GM13977 (cell line): ENCODE measurements around the gene THSD4.

Experiments
- DNase-seq: peaks from one replicate; pipeline ENCODE4 v3.0.0; 2012; ENCODE audit warnings: low spot score
- in situ Hi-C: fragments of 300-500 bp; cut with MboI; formaldehyde crosslinking; loops from one replicate; pipeline ENCODE4 v1.12.0; 2022; ENCODE audit warnings: low sequenced_read_pairs, low pct_unique_long_range_greater_than_20kb, mixed read lengths, inconsistent platforms; ENCODE audit not compliant: unreplicated experiment
- TF ChIP-seq, protein P1 (sequence below): IDR thresholded peaks from 2 replicates; pipeline ENCODE4 v1.5.1; 2012; ENCODE audit warnings: mild to moderate bottlenecking, control low read depth; ENCODE audit not compliant: insufficient read depth; ENCODE audit errors: extremely low read depth, missing control alignments

Gene THSD4

DNA sequence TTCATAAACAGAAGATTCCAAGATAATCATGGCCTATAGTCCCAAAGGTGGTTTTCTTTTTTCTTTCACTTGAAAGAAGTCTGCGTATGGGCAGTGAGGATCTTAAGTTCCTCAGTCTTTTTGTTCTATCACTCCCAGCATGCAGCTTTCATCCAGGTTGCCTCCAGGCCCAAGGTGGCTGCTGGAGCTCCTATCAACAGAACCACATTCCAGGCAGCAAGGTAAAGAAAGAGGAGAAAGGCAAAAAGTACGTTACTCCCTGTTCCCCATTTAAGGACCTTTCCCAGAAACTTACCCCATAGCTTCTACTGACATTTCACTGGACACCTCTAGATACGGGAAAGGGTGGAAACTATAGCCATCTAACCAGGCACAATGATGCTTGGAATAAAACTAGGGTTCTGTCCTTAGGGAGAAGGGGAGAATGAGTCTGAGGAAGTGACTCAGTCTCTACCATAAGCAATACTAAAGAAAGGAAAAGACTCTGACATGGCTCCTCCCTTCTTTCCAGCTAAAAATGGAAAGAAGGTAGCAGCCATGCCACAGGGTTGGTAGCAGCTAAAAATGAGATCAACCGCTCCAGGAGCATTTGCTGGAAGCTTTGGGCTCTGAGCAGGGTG lies 381.2 kb downstream of the THSD4 start:
- in situ Hi-C loops = no loop called here
- TF ChIP-seq, protein P1, sequence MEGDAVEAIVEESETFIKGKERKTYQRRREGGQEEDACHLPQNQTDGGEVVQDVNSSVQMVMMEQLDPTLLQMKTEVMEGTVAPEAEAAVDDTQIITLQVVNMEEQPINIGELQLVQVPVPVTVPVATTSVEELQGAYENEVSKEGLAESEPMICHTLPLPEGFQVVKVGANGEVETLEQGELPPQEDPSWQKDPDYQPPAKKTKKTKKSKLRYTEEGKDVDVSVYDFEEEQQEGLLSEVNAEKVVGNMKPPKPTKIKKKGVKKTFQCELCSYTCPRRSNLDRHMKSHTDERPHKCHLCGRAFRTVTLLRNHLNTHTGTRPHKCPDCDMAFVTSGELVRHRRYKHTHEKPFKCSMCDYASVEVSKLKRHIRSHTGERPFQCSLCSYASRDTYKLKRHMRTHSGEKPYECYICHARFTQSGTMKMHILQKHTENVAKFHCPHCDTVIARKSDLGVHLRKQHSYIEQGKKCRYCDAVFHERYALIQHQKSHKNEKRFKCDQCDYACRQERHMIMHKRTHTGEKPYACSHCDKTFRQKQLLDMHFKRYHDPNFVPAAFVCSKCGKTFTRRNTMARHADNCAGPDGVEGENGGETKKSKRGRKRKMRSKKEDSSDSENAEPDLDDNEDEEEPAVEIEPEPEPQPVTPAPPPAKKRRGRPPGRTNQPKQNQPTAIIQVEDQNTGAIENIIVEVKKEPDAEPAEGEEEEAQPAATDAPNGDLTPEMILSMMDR = no peak
- no peak for DNase-seq

GRCh38 chr15:71501344-71502076 lies 386.2 kb downstream of the THSD4 start:
- DNase-seq = no peak
- in situ Hi-C loops = no loop called here
- TF ChIP-seq, protein P1 = no peak

GRCh38 chr15:71502077-71502432 lies 386.8 kb downstream of the THSD4 start:
- no peak for DNase-seq
- TF ChIP-seq, protein P1 = no peak
- in situ Hi-C loops = no loop called here

DNA sequence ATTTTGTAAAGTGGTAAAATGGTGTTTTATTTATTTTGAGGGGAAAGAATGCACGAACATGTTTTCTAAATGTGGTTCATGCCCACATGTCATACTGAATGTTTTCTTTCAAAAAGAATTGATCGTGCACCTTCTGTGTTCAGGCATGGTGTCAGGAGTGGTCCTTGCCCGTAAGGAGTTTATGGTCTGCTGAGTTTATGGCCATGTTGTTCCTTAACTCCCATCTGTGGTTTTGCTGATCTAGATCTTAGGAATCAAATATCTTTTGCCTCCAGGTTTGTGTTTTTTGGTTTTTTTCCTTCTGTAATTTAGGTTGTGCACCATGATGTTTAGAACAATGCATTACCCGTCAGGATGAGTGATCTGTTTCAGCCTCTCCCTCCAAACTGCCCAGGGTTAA lies 390.7 kb downstream of the THSD4 start:
- TF ChIP-seq, protein P1 = no peak
- DNase-seq = no peak
- in situ Hi-C loops = no loop called here

GRCh38 chr15:71506946-71507345 lies 391.7 kb downstream of the THSD4 start:
- TF ChIP-seq, protein P1 = no peak
- in situ Hi-C loops = no loop called here
- DNase-seq = no peak

GRCh38 chr15:71508081-71508682 lies 392.9 kb downstream of the THSD4 start:
- in situ Hi-C loops = no loop called here
- DNase-seq = peak; percentile 51
- TF ChIP-seq, protein P1 = no peak
